HG03457 (cell line): Measurements from ENCODE around the gene MYL7.
A peak's percentile ranks its signal among the peaks of the same experiment; 100 is the strongest.
"Not testable (repeated sequence)": the region's sequence is repeated elsewhere in the genome, so short reads cannot be mapped to it uniquely, and the experiment has no call there.

Source experiments
- ATAC-seq: cut with Tn5 transposase; IDR thresholded peaks from one replicate; pipeline ENCODE4 v1.9.1; 2021; ENCODE audit warnings: moderate number of reproducible peaks; ENCODE audit not compliant: unreplicated experiment

The MYL7 gene

DNA sequence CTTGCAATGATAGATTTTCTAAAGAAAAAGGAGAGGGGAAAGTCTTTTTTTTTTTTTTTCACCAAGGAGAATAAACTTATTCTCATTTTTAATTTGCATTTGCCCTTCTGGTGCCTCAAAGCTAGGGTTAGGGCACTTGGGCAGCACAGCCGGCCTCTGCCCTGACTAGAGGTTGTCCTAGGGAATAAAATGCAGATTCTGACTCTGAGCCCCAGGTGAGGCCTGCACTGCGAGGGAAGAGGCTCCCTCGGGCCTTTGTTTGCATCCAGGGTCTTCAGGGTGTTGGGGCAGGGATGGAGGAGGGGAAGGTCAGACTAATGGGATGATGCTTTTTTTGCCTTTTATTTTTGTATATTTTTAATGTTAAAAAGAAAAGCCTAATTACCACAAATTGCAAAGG lies 7.8 kb downstream of the MYL7 start:
- no peak for ATAC-seq

DNA sequence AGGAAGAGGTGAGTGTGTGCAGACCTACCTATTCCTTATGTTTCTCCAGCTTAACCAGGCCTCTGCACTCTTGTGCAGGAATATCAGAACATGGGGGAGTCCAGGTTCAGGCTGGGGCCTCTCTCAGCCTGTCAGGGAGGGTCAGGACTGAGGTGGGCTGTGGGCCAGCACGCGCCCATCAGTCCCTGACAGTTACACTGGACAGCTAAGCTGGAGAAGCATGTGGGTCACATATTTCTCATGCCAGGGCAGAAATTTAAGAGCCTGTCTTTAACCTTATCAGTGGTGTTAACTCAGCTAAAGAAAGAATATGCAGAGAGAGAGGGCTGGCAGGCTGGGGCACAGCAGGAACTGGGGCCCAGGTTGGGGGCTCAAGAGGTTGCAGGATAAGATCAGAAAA lies 9.1 kb downstream of the MYL7 start:
- no peak for ATAC-seq

DNA sequence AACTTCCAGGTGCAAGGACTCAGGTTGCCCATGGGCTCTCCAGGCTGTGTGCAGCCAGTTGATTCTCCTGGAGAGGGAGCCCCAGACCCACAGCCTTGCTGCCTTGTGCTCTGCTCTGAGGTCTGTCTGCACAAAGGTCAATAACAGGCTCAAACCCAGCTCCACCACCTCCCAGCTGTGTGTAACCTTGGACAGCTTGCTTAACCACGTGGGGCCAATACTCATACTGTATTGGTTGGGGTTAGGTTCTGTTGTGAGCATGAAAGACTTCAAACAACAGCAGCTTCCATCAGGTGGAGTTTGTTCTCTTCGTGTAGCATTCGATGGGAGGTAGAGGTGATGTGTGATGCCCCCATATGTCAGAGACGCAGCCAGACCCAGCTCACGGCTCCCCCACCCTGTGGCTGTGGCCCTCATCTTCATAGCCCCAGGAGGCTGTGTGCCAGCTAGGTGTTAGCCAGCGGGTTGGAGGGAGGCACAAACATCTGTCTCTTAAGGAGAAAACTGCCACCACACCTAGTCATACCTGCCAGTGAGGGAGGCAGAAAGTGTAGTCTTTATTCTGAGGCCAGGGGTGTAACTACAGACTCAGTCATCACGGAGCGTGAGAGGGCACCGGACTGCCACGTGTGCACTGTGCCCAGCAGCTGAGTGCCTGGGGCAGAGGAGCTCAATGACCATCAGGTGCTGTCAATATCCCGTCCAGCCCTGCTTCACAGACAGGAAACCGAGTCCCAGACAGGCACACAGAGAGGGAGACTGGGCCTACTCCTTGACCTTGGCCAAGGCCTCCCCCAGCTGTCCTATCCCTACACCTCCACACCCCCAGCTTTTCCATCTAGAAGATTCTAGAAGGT lies 9.7 kb downstream of the MYL7 start:
- no peak for ATAC-seq

DNA sequence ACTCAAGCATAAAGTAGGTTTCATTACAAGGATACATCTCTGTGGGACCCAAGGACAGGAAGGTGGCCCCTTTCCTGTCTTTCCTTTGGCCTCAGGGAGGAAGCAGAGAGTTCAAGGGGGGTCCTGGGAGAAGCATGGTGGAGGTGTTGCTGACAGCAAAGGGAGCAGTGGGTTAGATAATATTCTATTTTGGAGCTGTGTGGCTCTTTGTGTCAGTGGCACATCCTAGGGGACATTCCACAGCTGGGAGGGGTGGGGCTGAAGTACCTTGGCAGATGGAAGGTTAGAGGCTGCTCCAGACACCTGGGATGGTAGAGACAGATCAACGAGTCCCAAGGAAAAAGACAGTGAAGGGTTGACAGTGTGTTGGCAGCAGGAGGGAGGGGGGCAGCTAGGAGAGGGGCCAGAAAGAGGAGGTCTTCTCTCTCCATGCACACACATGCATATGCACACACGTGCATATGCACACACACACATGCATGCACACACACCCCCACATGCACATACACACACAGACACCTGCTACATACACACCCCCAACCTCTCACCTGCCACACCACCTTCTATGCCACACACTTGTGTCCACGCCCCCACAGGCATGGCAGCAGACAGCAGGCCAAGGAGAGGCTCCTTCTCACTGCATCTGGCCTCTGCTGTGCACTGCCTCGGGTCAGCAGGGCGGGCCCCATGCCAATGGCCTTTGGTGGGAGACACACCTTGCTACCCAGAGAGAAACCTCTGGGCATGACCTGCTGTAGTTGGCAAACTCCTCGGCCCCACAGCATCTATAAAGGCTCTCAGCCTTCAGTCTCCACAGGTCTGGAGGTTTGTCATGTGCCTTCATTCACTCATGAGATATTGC lies 12.2 kb downstream of the MYL7 start:
- ATAC-seq, result no peak

DNA sequence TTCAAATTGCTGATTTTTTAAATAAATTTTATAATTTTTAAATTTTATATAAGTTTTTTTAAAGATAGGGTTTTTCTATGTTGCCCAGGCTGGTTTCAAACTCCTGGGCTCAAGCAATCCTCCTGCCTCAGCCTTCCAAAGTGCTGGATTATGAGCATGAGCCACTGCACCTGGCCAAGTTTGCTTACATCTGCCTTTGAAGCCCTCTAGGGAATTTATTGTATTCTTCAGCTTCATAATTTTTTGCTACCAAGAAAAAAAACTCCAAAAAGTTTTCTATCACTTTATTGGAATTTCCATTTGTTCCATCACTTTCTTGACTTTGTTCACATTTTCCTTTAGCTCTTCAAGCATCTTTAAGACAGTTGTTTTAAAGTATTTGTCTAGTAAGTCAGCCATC lies 14.0 kb downstream of the MYL7 start:
- ATAC-seq, result no peak

DNA sequence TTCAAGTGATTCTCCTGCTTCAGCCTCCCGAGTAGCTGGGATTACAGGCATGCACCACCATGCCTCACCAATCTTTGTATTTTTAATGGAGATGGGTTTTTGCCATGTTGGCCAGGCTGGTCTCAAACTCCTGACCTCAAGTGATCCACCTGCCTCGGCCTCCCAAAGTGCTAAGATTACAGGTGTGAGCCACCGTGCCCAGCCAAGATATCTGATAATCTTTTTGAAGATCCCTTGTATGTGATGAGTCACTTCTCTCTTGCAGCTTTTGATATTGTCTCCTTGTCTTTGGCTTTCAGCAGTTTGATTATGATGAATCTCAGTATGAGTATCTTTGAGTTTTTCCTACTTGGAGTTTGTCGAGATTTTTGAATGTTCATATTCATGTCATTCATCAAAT lies 14.6 kb downstream of the MYL7 start:
- not testable (repeated sequence) for ATAC-seq

DNA sequence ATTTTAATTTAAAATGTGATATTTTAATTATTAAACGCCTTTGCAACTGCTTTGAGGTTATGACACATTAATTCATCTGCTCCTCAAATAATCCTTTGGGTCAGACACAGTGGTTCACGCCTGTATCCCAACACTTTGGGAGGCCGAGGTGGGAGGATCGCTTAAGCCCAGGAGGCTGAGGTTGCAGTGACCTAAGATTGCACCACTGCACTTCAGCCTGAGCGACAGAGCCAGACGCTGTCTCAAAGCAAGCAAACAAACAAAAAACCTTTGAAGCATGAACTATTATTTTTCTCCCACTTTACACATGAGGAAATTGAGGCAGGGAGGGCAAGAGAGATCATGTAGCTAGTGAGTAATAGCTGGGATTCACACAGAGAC lies 16.3 kb downstream of the MYL7 start:
- ATAC-seq, result no peak

DNA sequence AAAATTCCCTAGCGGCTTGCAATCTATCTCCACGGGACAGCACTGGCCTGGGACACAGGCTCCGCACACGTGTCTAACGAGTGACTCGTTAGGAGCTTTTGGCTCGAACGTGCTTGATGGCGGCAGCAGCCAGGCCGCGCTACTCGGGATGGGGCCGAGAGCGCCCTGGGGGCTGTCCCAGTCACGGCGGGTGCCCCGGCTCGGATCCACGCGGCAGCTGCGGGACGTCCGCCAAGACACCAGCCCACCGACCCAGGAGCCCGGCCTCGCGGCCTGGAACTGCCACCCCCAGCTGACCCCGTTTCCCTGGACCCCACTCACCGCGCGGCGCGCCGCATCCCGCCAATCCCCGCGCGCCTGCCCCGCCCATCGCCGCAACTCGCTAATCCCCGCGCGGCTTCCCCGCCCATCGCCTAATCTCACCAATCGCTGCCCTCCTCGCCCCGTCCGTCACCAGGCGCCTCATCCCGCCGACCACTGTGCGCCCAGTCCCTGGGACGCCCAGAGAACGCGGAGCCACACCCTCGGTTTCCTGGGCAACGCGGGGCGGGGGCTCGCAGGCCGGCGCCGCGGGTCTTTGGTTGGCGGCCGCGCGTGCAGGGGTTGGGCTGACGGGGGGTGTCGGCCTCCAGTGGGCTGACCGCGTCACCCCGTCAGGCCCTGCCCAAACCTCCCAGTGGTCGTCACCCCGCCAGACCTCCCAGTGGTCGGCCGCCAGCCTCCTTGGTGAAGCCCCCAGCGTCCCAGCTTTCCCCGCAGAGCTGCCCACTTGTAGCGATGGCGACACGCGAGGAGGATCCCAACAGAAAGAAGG lies 17.7 kb downstream of the MYL7 start, which contains the start of gene POLD2:
Gene POLD2, minus strand, starts transcription at position 359 of the 814 bp plus-strand sequence. CDS start 1,495 bp downstream, outside the sequence.
- peak; percentile 94 for ATAC-seq

DNA sequence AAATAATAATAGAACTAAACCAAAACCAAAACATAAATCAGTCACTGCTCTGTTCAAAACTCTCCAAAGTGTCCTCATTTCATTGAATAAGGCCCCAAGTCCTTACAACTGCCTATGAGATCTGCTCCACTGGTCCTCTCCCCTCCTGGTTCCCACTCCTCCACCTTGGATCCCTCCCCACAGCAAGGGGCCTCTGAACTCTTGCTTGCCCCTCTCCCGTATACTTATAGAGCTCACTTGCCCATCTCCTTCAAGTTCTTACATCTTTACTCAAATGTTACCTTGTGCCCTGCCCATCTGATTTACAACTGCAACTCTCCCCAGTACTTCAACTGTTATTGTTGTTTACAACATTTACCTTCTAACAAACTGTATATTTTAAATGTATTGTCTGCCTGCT lies 18.6 kb downstream of the MYL7 start:
- ATAC-seq, result no peak

DNA sequence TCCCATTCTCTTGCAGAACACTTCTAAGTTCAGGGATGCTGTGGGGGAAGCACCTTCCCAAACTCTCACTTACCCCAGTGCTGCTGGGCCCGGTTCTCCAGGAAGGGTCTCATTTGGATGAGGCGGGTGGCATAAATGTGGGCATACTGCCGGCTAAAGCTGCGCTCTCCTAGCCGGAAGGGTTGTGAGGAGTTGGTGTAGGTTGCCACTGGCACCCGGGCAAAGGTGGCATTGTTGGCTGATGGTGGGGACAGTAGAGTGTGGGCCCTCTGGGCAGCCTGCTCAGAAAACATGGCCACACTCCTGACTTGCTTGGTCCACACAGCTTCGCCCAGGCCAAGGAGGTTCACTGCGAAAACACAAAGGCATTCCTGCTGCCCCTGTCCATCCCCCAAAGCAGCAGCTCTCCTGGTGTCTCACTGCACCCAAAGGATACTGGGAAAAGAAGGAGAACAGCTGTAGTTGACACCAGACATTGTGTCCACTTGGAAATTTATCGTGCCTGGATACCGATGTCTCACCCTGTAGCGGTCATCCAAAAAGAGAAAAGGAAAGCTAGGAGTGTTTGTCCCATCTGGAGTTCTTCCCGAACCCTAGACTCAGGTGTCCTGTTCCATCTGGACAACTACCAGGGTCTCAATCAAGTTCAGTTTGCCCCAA lies 19.2 kb downstream of the MYL7 start:
- no peak for ATAC-seq

DNA sequence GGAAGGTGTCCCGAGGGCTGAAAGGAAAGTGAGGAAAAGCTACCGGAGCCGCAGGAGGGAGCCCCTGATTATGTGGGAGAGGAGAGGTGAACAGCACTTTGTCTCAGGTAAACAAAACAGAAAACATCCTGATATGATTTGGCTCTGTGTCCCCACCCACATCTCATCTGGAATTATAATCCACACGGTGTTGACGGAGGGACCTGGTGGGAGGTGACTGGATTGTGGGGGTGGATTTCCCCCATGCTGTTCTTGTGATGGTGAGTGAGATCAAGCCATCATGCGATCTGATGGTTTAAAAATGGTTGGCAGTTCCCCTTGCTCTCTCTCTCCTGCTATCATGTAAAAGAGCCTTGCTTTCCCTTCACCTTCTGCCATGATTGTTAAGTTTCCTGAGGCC lies 20.7 kb downstream of the MYL7 start:
- ATAC-seq, result no peak

DNA sequence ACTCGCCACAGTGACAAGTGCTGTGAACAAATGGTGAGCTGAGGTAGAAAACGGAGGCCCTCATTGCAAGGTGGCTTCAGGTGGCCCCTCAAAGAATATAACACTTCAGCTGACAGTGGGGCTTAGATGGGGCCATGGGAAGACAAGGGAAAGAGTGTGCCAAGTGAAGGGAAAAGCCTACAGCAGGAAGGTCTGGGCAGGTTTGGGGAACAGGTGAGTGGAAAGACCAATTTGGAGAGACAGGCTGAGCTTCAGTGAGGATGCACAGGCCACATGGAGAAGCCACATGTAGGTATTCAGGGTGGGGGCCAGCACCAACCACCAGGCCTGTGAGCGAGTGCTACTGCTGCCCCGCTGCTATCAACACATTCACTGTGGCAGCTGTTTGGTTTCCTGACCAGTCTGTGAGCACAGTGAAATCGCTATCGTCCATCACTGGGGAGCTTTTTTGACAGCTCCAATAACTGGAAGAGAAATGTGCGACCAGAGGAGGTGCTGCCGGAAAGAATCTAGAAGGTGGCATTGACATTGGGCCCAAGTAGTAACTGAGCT lies 21.2 kb downstream of the MYL7 start:
- no peak for ATAC-seq

DNA sequence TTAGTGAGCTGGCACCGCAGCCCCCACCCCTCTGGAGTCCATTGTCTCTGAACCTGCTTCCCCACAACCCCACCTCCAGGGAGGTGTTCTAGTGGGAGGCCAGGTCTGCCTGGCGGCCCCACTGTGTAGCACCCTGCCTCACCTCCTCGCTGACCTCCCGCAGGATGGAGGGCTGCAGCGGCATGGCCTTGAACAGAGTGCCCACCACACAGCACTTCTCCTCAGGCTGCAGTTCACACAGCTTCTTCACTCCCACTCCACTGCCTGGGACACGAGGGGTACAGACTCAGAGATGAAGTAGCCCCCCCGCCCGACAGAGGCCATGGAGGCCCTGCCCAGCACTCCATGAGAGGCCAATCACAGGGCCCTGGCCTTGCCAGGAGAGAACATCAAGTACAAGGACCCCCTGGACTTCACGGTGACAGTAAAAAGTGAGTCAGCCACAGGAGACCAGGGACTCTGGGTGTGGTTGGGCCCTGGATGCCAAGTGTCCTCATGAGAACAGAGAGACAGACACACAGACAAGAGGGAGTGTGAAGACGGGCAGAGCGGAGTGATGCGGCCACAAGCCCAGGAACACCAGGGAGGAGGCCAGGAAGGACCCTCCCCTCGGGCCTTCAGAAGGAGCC lies 23.2 kb downstream of the MYL7 start:
- ATAC-seq, result no peak

DNA sequence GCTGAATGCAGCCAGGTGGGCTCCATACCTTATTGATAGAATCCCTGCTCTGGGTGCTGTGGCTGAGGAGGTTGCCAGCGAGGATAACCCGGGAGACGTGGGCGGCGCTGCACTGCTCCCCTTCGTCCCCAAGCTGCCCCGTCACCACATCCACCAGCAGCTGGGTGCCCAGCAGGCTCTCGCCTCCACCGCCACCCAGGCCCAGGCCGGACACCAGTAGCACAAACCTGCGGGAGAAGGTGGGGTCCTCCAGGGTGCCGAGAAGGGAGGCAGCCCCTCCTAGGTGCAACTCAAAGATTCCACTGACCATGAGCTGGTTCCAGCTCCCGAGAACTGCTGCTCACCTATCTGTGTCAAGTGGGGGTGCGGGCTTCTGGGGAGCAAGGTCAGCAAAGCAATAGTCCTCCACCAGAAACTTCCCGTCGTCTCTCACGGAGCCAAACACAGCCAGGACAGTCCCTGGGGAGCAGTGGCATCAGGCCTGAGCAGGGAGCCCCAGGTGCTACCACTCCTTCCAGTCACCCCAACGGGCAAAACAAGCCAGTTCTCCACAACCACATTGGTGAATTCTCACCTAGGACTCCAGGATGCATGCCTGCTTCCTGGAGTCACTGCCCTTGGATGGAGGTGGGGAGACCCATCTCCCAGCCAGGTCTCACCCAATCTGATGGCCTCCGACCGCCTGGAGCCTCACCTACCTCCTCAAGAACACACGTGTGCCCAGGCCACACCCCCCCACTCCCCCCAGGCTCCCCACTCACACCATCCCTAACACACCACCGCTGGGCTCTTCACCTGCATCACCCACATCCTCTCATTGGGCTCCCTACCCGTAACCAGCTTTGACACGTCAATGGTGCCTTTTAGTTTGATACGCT lies 24.1 kb downstream of the MYL7 start:
- ATAC-seq, result no peak

DNA sequence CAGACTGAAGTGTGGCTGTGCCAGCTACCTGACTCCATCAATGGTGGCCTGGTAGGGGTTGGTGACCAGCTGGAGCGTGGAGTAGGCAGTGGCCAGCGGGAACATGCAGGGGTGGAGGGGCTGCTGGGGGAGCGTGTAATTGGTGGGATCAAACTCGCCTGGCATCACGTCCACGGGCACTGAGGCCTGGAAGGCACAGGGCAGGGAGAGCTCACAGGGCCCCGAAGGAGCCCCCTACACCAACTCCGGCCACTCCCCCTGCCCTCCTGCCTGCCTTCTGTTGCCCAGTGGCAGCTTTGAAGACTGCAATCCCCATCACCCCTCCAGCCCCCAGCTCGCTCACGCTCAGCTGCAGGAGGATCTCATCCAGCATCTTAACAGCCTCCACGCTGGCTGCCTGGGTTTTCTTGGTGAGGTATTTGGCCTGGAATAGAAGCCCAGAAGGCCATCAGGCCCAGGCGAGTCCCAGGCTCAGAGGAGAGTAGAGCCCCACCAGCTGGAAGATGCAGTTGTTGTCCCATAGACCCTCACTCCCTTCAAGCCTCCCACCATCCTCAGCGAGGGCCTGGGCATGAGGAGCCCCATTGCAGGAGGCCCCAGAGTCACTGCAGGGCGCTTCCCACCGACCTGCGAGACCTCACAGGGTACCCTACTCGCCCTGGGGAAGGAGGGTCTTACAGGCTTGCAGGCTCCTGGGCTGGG lies 24.9 kb downstream of the MYL7 start:
- no peak for ATAC-seq

DNA sequence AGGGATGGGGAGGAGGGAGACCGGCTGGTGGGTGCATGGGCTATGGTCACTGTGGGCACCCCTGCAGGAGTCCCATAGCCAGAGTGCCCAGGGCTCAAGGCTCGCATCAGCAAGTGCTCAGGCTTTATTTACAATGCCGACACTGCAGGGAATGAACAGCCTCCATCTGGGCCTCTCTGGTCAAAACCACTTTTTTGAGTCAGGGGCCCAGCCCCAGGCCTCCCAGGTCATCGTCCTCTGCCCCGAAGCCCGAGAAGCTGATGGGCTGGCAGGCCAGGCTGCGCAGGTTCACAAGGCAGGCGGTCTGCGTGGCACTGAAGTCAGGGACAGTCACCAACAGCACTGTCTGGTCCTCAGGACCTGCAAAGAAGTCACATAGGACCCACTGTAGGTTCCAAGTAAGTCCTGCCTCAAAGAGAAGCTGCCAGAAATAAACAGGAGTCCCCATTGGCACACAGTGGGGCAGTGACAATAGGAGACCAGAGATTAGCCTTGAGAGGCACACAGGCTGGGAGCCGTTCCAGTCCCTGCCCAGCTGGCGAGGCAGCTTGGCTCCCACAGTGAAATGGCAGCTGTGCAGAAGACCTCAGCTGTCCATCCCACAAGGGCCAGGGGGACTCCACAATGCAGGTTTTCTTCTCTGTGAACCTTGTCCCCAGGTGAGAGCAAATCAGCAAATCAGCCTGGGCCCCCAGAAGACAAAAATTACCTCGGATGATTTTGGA lies 26.4 kb downstream of the MYL7 start:
- no peak for ATAC-seq

DNA sequence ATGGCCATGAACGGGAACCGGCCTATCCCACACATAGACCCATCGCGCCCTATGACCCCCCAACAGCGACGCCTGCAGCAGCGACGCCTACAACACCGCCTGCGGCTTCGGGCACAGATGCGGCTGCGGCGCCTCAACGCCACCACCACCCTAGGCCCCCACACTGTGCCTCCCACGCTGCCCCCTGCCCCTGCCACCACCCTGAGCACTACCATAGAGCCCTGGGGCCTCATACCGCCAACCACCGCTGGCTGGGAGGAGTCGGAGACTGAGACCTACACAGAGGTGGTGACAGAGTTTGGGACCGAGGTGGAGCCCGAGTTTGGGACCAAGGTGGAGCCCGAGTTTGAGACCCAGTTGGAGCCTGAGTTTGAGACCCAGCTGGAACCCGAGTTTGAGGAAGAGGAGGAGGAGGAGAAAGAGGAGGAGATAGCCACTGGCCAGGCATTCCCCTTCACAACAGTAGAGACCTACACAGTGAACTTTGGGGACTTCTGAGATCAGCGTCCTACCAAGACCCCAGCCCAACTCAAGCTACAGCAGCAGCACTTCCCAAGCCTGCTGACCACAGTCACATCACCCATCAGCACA lies 27.3 kb downstream of the MYL7 start:
- ATAC-seq, result no peak
